LNCAP (cell line): Measurements from ENCODE around the gene ATP10D.

ENCODE experiments used
- TF ChIP-seq, protein P1 (sequence below): fragments of 450-650 bp; IDR thresholded peaks from 2 replicates; pipeline ENCODE4 v1.5.1; 2017; ENCODE audit warnings: mild to moderate bottlenecking

ATP10D gene

GRCh38 chr4:47466056-47466785, 18.9 kb upstream of the ATP10D start:
- TF ChIP-seq, protein P1, sequence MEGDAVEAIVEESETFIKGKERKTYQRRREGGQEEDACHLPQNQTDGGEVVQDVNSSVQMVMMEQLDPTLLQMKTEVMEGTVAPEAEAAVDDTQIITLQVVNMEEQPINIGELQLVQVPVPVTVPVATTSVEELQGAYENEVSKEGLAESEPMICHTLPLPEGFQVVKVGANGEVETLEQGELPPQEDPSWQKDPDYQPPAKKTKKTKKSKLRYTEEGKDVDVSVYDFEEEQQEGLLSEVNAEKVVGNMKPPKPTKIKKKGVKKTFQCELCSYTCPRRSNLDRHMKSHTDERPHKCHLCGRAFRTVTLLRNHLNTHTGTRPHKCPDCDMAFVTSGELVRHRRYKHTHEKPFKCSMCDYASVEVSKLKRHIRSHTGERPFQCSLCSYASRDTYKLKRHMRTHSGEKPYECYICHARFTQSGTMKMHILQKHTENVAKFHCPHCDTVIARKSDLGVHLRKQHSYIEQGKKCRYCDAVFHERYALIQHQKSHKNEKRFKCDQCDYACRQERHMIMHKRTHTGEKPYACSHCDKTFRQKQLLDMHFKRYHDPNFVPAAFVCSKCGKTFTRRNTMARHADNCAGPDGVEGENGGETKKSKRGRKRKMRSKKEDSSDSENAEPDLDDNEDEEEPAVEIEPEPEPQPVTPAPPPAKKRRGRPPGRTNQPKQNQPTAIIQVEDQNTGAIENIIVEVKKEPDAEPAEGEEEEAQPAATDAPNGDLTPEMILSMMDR, result no peak

GRCh38 chr4:47468706-47469365, 16.2 kb upstream of the ATP10D start:
- TF ChIP-seq, protein P1, result no peak

DNA sequence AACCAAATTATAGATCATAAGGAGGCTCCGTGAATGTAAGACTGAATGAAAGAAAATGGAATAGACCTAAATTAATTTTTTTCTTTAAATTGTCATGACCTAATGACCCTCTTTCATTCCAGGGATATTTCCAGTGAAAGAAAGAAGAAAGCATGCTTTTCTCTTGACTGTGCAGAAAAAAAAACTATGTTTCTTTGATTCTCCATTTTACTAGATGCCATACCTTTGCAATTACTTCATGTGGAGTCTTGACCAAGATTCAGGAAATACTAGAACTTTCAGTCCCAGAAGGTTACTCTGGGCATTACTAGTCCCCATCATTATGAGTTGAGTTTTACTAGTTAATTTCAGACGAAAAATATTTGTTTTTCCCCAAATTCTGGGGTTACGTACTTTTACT, 15.1 kb upstream of the ATP10D start:
- TF ChIP-seq, protein P1, result no peak

- TF ChIP-seq, protein P1, result no peak
Measured at GRCh38 chr4:47471064-47471463, 14.0 kb upstream of the ATP10D start.

GRCh38 chr4:47471591-47471990, 13.5 kb upstream of the ATP10D start:
- TF ChIP-seq, protein P1, result no peak

DNA sequence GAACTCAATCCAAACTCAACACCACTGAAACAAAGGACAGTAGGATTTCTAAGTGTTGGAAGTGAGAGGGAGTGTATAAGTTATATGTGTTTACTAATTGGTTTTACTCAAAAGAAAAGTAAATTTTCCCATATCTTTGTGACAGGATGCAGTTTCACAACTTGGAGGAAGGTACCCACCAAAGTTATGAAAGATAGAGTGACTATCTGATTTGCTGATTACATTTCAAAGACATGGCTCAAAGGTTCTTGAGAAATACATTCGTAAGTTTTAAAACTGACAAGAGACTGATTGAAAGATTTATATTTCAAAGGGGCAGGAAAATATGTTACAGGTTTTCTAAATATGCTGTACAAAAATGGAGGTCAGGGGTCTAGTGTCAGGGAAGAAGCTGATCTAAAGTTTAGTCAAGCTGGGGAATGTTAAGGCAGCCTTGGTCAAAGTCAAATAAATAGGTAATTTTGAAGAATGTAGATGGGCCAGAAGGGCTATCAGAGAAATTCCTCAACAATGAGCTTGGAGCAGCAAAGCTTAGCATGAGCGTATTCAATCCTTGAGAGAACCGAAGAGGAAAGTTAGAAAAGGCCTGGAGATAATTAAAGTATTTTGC, 11.8 kb upstream of the ATP10D start:
- TF ChIP-seq, protein P1, result no peak

GRCh38 chr4:47474799-47475198, 10.3 kb upstream of the ATP10D start:
- TF ChIP-seq, protein P1, result no peak
